ENCODE data around the gene SMTNL2.
"Not testable (repeated sequence)": the region's sequence is repeated elsewhere in the genome, so short reads cannot be mapped to it uniquely, and the experiment has no call there.

SMTNL2 gene

DNA sequence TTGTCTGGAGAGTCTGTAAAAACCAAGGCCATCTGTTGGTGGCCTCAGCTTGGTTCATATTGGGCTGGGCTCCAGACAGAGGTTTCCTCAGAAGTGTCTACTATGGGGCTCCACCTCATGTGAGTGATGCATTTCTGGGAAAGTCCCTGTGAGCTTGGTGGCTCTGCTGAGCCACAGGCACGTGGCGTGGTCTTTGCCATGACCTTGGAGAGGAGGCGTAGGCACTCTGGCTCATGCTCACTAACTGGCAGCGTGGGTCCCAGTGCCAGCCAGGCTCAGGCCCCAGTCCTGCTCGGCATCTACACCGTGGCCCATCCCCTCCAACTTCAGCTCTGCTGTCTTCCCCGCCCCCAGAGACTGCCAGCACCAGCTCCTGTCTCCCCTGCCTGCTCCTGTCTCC is 10.7 kb upstream of the SMTNL2 start:
- TF ChIP-seq, protein P1, sequence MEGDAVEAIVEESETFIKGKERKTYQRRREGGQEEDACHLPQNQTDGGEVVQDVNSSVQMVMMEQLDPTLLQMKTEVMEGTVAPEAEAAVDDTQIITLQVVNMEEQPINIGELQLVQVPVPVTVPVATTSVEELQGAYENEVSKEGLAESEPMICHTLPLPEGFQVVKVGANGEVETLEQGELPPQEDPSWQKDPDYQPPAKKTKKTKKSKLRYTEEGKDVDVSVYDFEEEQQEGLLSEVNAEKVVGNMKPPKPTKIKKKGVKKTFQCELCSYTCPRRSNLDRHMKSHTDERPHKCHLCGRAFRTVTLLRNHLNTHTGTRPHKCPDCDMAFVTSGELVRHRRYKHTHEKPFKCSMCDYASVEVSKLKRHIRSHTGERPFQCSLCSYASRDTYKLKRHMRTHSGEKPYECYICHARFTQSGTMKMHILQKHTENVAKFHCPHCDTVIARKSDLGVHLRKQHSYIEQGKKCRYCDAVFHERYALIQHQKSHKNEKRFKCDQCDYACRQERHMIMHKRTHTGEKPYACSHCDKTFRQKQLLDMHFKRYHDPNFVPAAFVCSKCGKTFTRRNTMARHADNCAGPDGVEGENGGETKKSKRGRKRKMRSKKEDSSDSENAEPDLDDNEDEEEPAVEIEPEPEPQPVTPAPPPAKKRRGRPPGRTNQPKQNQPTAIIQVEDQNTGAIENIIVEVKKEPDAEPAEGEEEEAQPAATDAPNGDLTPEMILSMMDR (IDR thresholded peaks at IDR 0.05), result no peak
- Histone ChIP-seq H3K27ac (no peak overlapping the region), H3K4me3 (no peak overlapping the region)
- DNase-seq (ENCODE audit: low spot score), result no peak

DNA sequence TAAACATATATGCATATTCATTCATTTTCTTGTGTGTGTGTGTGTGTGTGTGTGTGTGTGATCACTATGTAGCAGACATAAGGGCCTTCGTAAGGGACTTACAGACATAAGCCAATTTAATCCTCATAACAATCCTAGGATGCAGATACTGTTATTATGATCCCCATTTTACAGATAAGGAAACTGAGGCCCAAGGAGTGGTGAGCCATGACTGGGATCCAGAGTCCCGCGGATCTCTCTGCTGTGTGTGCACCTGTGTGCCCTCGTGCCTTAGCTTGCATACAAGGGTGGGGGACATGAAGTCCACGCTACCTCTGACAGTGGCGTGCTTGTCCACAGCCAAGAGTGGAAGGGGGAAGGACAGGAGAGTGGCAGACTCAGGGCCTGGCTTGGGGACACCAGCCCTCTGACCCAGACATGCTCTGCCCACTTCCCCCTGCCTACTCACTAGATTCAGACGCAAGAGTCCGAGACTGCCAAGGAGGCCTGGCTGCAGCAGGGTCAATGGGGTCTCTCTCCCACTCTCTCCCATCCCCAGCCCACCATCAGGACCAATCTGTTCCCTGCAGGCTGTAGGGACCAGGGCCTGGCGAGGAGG is 9.8 kb upstream of the SMTNL2 start:
- DNase-seq (ENCODE audit: low spot score), result no peak
- Histone ChIP-seq H3K27ac (no peak overlapping the region), H3K4me3 (no peak overlapping the region)
- TF ChIP-seq, protein P1 (IDR thresholded peaks at IDR 0.05), result no peak

DNA sequence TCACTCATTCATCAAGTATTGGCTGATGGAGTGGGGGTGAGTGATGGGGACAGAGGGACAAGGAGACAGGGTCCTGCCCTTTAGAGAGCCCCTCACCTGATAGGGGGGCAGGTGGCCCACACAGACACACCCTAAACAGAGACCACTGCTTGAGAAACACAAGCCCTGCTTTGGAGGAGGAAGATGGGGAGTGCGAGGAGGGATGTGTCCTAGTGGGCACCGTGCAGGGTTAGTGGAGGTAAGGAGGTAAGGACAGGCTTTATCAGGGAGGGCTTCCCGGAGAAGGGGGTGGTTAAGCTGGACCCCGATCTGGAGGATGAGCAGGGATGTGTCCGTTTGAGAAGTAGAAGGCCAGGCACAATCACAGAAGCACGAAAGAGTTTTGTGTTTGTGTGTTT is 8.2 kb upstream of the SMTNL2 start:
- H3K27ac ChIP-seq, result no peak overlapping the region
- H3K4me3 ChIP-seq, result no peak overlapping the region
- no peak for DNase-seq (ENCODE audit: low spot score)
- TF ChIP-seq, protein P1 (IDR thresholded peaks at IDR 0.05), result no peak

DNA sequence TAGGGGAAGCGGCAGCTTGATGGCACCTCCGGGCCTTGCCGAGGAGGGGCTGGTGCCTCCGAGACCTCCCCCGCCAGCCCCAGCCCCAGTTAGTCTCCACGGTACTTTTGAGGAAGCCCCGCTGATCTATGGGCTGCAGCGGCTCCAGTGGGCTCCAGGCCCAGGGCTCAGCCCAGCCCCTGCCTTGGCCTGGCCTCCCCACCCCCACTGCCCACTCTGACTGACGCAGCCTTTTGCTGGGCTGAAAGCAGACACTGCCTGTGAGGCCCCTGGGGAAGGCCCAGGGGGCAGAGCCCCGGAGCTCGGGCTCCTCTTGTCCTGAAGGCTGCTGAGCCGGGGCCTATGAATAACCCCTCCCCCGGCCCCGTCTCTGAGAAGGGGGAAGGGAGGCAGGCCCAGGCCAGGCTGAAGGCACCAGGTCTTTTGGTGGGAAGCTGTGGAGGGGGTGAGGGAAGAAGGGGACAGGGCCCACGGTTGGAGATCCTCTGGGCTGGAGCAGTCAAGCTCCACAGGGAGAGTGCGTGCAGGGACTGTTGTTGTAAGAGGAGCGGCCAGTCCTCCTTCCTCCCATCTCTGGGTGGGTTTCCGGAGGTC is 7.5 kb upstream of the SMTNL2 start:
- Histone ChIP-seq H3K4me3 (no peak overlapping the region), H3K27ac (no peak overlapping the region)
- no peak for DNase-seq (ENCODE audit: low spot score)
- TF ChIP-seq, protein P1 (IDR thresholded peaks at IDR 0.05), result no peak

DNA sequence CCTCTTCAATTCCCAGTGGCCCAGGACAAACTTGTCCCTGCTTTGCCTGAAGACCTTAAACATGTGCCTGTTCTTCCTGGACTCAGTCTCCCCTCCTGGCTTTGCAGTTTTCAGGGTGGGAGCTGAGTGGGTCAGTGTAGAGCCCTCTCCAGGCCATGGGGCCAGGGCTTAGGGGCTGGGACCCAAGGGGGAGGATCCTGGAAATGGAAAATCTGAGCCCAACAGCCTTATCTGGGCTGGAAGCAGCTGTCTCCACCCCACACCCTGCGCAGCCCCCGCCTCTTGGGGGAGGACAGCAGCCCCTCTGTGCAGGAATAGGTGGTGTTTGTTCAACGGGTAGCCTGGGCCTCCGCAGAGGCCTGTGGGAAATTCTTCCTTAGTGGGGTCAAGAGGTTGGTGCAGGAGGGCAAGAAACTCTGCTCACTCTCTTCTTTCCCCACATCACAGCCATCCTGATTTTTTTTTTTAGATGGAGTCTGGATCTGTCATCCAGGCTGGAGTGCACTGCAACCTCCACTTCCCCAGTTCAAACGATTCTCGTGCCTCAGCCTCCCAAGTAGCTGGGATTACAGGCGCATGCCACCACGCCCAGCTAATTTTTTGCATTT is 6.8 kb upstream of the SMTNL2 start:
- no peak overlapping the region for H3K4me3 ChIP-seq
- no peak for DNase-seq (ENCODE audit: low spot score)
- TF ChIP-seq, protein P1 (IDR thresholded peaks at IDR 0.05), result no peak
- H3K27ac ChIP-seq, result no peak overlapping the region

DNA sequence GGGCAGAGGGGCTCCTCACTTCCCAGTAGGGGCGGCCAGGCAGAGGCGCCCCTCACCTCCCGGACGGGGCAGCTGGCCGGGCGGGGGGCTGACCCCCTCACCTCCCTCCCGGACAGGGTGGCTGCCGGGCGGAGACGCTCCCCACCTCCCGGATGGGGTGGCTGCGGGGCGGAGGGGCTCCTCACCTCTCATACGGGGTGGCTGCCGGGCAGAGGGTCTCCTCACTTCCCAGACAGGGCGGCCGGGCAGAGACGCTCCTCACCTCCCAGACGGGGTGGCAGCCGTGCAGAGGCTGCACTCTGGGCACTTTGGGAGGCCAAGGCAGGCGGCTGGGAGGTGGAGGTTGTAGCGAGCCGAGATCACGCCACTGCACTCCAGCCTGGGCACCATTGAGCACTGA is 6.0 kb upstream of the SMTNL2 start:
- not testable (repeated sequence) for DNase-seq (ENCODE audit: low spot score); H3K27ac ChIP-seq; H3K4me3 ChIP-seq

DNA sequence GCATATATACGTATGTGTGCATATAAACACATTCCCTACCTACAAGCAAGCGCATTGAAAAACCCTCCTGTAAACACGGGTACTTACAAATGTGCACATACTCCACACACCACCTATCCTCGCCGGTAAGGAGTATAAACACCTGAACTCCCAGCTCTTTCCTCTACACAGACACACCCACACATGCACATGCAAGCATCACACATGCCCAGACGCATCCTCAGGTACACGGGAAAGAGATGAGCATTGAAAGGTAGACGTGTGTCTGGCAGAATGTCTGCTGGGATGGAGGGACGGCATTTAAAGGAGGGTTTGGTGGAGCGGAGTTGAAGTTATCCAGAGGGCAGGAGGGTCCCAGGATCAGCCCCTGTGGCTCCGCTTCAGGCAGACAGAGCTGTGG is 4.7 kb upstream of the SMTNL2 start:
- no peak overlapping the region for H3K4me3 ChIP-seq
- no peak overlapping the region for H3K27ac ChIP-seq
- TF ChIP-seq, protein P1 (IDR thresholded peaks at IDR 0.05), result no peak
- DNase-seq (ENCODE audit: low spot score), result no peak

Data from coronary artery (tissue), 2 donors.